OCI-LY7 (cell line): ENCODE data around the gene ROPN1L.

Source experiments
- CTCF ChIP-seq: fragments of 200-600 bp; sonication (generic); conservative IDR thresholded peaks from 2 replicates; pipeline ENCODE4 v1.5.1; 2014; ENCODE audit warnings: mild to moderate bottlenecking, antibody characterized with exemption, low read length, moderate library complexity, mixed read lengths
- EZH2phosphoT487 ChIP-seq: fragments of 200-600 bp; sonication (generic); IDR thresholded peaks from 2 replicates; pipeline ENCODE4 v1.6.1; 2018; ENCODE audit warnings: low read depth, borderline replicate concordance, mild to moderate bottlenecking, mixed run types, antibody characterized with exemption, low read length, moderate library complexity, mixed read lengths

GRCh38 chr5:10466446-10467073, 24.9 kb downstream of the ROPN1L start:
- TF ChIP-seq CTCF (no peak), EZH2phosphoT487 (no peak)
